ENCODE measurements around the gene SPATA31D4.

- TF ChIP-seq CTCF (conservative IDR thresholded peaks at IDR 0.05; ENCODE audit: low read length) (no peak), EZH2phosphoT487 (IDR thresholded peaks at IDR 0.05; ENCODE audit: borderline replicate concordance) (no peak)
Observed at GRCh38 chr9:81912135-81912534, 16.1 kb upstream of the SPATA31D4 start.

Measured in Loucy (cell line).